Neutrophil (primary cell): ENCODE data around the gene PPP6R2.

Experiments
- H3K27ac ChIP-seq: fragments of 200-600 bp; sonication (generic); 2 replicates; pipeline ENCODE4 v1.5.1; 2016; ENCODE audit warnings: mild to moderate bottlenecking, moderate library complexity
- H3K27me3 ChIP-seq: fragments of 200-600 bp; sonication (generic); 2 replicates; pipeline ENCODE4 v1.6.0; 2016; ENCODE audit warnings: mild to moderate bottlenecking
- H3K36me3 ChIP-seq: fragments of 200-600 bp; sonication (generic); 2 replicates; pipeline ENCODE4 v1.5.1; 2017
- H3K4me1 ChIP-seq, 2 experiments: fragments of 200-600 bp in 1 of 2; sonication (generic) in 1 of 2; 1 replicate in 1 of 2; 2 replicates in 1 of 2; pipeline versions ENCODE4 v1.5.1 to v1.6.1; 2013 to 2016; ENCODE audit warnings: low read depth in 1 of 2, low read length in 1 of 2, mild to moderate bottlenecking in 1 of 2, moderate library complexity in 1 of 2; ENCODE audit not compliant: control insufficient read depth in 1 of 2, insufficient read depth in 1 of 2
- H3K4me3 ChIP-seq, 2 experiments: fragments of 200-600 bp in 1 of 2; sonication (generic) in 1 of 2; 1 replicate in 1 of 2; 2 replicates in 1 of 2; pipeline ENCODE4 v1.5.1; 2013 to 2016; ENCODE audit warnings: low read depth in 1 of 2, low read length in 1 of 2, mild to moderate bottlenecking in 1 of 2, moderate library complexity in 1 of 2
- H3K9me3 ChIP-seq: fragments of 200-600 bp; sonication (generic); 2 replicates; pipeline ENCODE4 v1.5.1; 2016
- TF ChIP-seq, protein P1 (sequence below): fragments of 200-600 bp; sonication (generic); IDR thresholded peaks from 2 replicates; pipeline ENCODE4 v1.5.1; 2016; ENCODE audit warnings: antibody characterized with exemption

The PPP6R2 gene

GRCh38 chr22:50310949-50311444, 32.1 kb upstream of the PPP6R2 start:
- Histone ChIP-seq H3K4me1 (peaks cover 0 to 12% of the 10 kb centered on the region in 2 experiments), H3K36me3 (no peaks in the 10 kb centered on the region), H3K4me3 (no peak overlapping the region), H3K9me3 (no peaks in the 10 kb centered on the region), H3K27ac (no peak overlapping the region), H3K27me3 (peaks cover 89% of the 10 kb centered on the region)
- TF ChIP-seq, protein P1, sequence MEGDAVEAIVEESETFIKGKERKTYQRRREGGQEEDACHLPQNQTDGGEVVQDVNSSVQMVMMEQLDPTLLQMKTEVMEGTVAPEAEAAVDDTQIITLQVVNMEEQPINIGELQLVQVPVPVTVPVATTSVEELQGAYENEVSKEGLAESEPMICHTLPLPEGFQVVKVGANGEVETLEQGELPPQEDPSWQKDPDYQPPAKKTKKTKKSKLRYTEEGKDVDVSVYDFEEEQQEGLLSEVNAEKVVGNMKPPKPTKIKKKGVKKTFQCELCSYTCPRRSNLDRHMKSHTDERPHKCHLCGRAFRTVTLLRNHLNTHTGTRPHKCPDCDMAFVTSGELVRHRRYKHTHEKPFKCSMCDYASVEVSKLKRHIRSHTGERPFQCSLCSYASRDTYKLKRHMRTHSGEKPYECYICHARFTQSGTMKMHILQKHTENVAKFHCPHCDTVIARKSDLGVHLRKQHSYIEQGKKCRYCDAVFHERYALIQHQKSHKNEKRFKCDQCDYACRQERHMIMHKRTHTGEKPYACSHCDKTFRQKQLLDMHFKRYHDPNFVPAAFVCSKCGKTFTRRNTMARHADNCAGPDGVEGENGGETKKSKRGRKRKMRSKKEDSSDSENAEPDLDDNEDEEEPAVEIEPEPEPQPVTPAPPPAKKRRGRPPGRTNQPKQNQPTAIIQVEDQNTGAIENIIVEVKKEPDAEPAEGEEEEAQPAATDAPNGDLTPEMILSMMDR, result no peak

GRCh38 chr22:50311606-50312351, 31.3 kb upstream of the PPP6R2 start:
- peaks cover 0 to 12% of the 10 kb centered on the region in 2 experiments for H3K4me1 ChIP-seq
- no peak overlapping the region for H3K4me3 ChIP-seq

DNA sequence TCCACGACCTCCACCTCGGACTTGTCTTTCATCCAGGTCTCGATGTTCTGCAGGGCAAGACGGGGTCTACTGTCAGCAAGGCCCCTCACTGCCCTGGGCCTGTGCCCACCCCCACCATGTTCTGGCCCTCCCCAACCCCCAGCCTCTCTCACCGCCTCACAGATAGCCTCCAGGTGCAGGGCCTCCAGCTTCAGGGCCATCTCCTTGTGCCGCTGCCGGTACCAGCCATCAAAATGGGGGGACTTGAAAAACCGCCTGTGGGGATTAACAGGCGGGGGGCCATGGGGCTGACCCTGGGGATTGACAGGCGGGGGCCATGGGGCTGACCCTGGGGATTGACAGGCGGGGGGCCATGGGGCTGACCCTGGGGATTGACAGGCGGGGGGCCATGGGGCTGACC, 30.8 kb upstream of the PPP6R2 start:
- TF ChIP-seq, protein P1, result no peak
- H3K9me3 ChIP-seq, result no peaks in the 10 kb centered on the region

More at GRCh38 chr22:50311606-50312351, 31.3 kb upstream of the PPP6R2 start:
- H3K36me3 ChIP-seq, result no peaks in the 10 kb centered on the region
- H3K9me3 ChIP-seq, result no peaks in the 10 kb centered on the region
- TF ChIP-seq, protein P1, result no peak
- H3K27ac ChIP-seq, result no peak overlapping the region
- peaks cover 86% of the 10 kb centered on the region for H3K27me3 ChIP-seq

GRCh38 chr22:50313021-50313420, 30.1 kb upstream of the PPP6R2 start:
- no peak overlapping the region for H3K27ac ChIP-seq
- H3K9me3 ChIP-seq, result no peaks in the 10 kb centered on the region
- no peak overlapping the region for H3K4me3 ChIP-seq
- no peaks in the 10 kb centered on the region for H3K36me3 ChIP-seq
- peaks cover 73% of the 10 kb centered on the region for H3K27me3 ChIP-seq
- H3K4me1 ChIP-seq, result peaks cover 0 to 4% of the 10 kb centered on the region in 2 experiments
- TF ChIP-seq, protein P1, result no peak

More for the DNA sequence above, 30.8 kb upstream of the PPP6R2 start:
- Histone ChIP-seq H3K27me3 (peaks cover 80% of the 10 kb centered on the region), H3K36me3 (no peaks in the 10 kb centered on the region), H3K4me3 (no peak overlapping the region), H3K4me1 (peaks cover 0 to 6% of the 10 kb centered on the region in 2 experiments), H3K27ac (no peak overlapping the region)

- no peaks in the 10 kb centered on the region for H3K9me3 ChIP-seq
- H3K36me3 ChIP-seq, result no peaks in the 10 kb centered on the region
- H3K4me3 ChIP-seq, result no peak overlapping the region
- H3K4me1 ChIP-seq, result peaks cover 0 to 4% of the 10 kb centered on the region in 2 experiments
- peaks cover 67% of the 10 kb centered on the region for H3K27me3 ChIP-seq
- H3K27ac ChIP-seq, result no peak overlapping the region
- TF ChIP-seq, protein P1, result no peak
Measured at GRCh38 chr22:50313600-50313999, 29.5 kb upstream of the PPP6R2 start.
